Measurements from ENCODE around the gene COL20A1. TPM values are rescaled to one million over a fixed set of nuclear protein-coding genes. Genes with fewer than 3 reads are reported as not detected.

The COL20A1 gene
- total RNA-seq, 4 donors from 2014 or later = not detected

- ATAC-seq (ENCODE audit: low FRiP score) (no peak), DNase-seq (ENCODE audit: low spot score) (no peak)
- no peak for TF ChIP-seq CTCF (IDR thresholded peaks at IDR 0.05)
These were observed 19.9 kb upstream of the COL20A1 start for GRCh38 chr20:63273059-63273579.

GRCh38 chr20:63273635-63274380 lies 19.2 kb upstream of the COL20A1 start:
- ATAC-seq (ENCODE audit: low FRiP score) = no peak
- TF ChIP-seq CTCF (IDR thresholded peaks at IDR 0.05) = no peak
- no peak for DNase-seq (ENCODE audit: low spot score)

- no peak for ATAC-seq (ENCODE audit: low FRiP score)
- DNase-seq (ENCODE audit: low spot score) = no peak
- TF ChIP-seq CTCF (IDR thresholded peaks at IDR 0.05) = no peak
These were observed 18.4 kb upstream of the COL20A1 start for GRCh38 chr20:63274381-63275228.

- DNase-seq (ENCODE audit: low spot score) (no peak), ATAC-seq (ENCODE audit: low FRiP score) (no peak)
- no peak for TF ChIP-seq CTCF (IDR thresholded peaks at IDR 0.05)
These were observed 17.2 kb upstream of the COL20A1 start for GRCh38 chr20:63275825-63276224.

- no peak for TF ChIP-seq CTCF (IDR thresholded peaks at IDR 0.05)
- ATAC-seq (ENCODE audit: low FRiP score) (no peak), DNase-seq (ENCODE audit: low spot score) (no peak)
These were observed 16.0 kb upstream of the COL20A1 start for GRCh38 chr20:63276956-63277355.

GRCh38 chr20:63277466-63278272 lies 15.3 kb upstream of the COL20A1 start:
- no peak for TF ChIP-seq CTCF (IDR thresholded peaks at IDR 0.05)

More at GRCh38 chr20:63277466-63278272, 15.3 kb upstream of the COL20A1 start:
- DNase-seq (ENCODE audit: low spot score) = no peak
- no peak for ATAC-seq (ENCODE audit: low FRiP score)
